Activated naive CD4-positive, alpha-beta T cell treated with anti-CD3 and anti-CD28 coated beads, Interleukin-2, amount 50 U/mL, for 24 hours (primary cell): ENCODE data around the gene EBF4.

Experiments used
- H3K27ac Mint-ChIP-seq: one replicate; pipeline ENCODE4 v1.8.0; 2021; ENCODE audit warnings: mild to moderate bottlenecking, mixed read lengths
- H3K27me3 Mint-ChIP-seq: one replicate; pipeline ENCODE4 v1.8.0; 2021; ENCODE audit warnings: mixed read lengths
- H3K36me3 Mint-ChIP-seq: one replicate; pipeline ENCODE4 v1.8.0; 2021; ENCODE audit warnings: mixed read lengths
- H3K4me1 Mint-ChIP-seq: one replicate; pipeline ENCODE4 v1.8.0; 2021; ENCODE audit warnings: mixed read lengths
- H3K4me3 Mint-ChIP-seq: one replicate; pipeline ENCODE4 v1.8.0; 2021; ENCODE audit warnings: mild to moderate bottlenecking, mixed read lengths
- H3K9me3 Mint-ChIP-seq: one replicate; pipeline ENCODE4 v1.8.0; 2021; ENCODE audit warnings: mixed read lengths

EBF4 gene, protein sequence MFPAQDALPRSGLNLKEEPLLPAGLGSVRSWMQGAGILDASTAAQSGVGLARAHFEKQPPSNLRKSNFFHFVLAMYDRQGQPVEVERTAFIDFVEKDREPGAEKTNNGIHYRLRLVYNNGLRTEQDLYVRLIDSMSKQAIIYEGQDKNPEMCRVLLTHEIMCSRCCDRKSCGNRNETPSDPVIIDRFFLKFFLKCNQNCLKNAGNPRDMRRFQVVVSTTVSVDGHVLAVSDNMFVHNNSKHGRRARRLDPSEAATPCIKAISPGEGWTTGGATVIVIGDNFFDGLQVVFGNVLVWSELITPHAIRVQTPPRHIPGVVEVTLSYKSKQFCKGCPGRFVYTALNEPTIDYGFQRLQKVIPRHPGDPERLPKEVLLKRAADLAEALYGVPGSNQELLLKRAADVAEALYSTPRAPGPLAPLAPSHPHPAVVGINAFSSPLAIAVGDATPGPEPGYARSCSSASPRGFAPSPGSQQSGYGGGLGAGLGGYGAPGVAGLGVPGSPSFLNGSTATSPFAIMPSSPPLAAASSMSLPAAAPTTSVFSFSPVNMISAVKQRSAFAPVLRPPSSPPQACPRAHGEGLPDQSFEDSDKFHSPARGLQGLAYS

GRCh38 chr20:2692036-2692885 lies at the start of gene EBF4:
Gene EBF4 (plus strand): TSS chr20:2692780. CDS start chr20:2693646, 866 bp downstream.
- H3K9me3 Mint-ChIP-seq = no peaks in the 10 kb centered on the region
- H3K27me3 Mint-ChIP-seq = peaks cover 12% of the 10 kb centered on the region
- H3K4me3 Mint-ChIP-seq = peak within 1 kb of the TSS; percentile 97
- peaks cover 28% of the 10 kb centered on the region for H3K4me1 Mint-ChIP-seq
- peaks cover 1% of the 10 kb centered on the region for H3K36me3 Mint-ChIP-seq
- H3K27ac Mint-ChIP-seq = peak within 1 kb of the TSS; percentile 93

- peak overlapping the region; percentile 21 for H3K27ac Mint-ChIP-seq
- H3K36me3 Mint-ChIP-seq = peaks cover 5% of the 10 kb centered on the region
- H3K27me3 Mint-ChIP-seq = no peaks in the 10 kb centered on the region
- H3K4me1 Mint-ChIP-seq = peaks cover 6% of the 10 kb centered on the region
- H3K9me3 Mint-ChIP-seq = no peaks in the 10 kb centered on the region
- no peak overlapping the region for H3K4me3 Mint-ChIP-seq
These were observed 48.9 kb upstream of the EBF4 start for GRCh38 chr20:2643708-2644107.

DNA sequence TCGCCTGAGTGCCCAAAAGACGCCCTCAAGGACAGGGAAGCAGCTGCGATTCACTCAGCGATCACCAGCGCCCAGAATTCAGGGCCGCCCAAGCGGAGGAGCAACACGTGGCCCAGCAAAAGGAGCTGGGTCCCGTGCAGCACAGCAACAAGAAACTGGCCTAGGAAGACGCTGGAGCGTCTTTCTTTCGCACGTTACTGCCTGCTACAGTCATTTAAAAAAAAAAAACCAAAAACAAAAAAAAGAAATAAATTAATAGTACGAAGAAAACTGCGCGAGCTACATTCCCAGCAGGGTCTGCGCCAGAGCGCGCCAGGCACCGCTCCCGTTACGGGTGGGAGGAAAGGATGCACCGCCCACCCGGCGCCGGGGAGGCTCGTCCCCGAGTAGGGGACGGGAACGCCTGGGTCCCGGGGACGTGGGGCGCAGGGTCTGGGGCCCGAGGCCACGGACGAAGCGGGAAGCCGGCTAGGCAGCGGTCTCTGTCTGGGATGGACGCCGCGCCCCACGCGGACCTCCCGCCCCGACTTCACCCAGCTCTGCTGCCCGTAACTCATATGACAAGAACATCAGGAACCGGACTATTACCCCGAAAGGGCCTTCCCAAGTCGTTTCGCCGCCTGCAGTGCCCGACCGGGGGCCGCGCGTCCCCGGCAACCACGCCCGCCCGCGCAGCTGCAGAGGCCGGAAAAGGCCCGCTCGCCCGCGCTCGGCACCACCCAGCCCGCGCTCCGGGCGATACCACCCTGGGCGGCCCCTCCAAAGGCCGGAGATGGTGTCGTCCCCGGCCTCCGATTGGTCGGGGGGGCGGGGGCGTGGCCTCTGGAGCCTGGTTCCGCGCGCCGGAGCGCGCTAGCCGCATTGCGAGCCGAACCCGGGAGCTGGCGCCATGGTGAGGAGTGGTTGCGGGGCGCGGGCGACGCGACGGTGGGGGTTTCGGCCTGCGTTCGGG lies 40.5 kb upstream of the EBF4 start, which contains the start of gene NOP56:
TSS of gene NOP56 (plus strand) at position 861 of the 952 bp plus-strand sequence. CDS start at position 890, 29 bp downstream.
- H3K4me1 Mint-ChIP-seq = peaks cover 51% of the 10 kb centered on the region
- no peaks in the 10 kb centered on the region for H3K9me3 Mint-ChIP-seq
- peaks cover 24% of the 10 kb centered on the region for H3K36me3 Mint-ChIP-seq
- peak within 1 kb of the TSS; percentile 91 for H3K4me3 Mint-ChIP-seq
- H3K27me3 Mint-ChIP-seq = no peaks in the 10 kb centered on the region
- H3K27ac Mint-ChIP-seq = peak within 1 kb of the TSS; percentile 95

- Mint-ChIP-seq H3K4me3 (peak overlapping the region; percentile 89), H3K36me3 (peaks cover 24% of the 10 kb centered on the region), H3K9me3 (no peaks in the 10 kb centered on the region), H3K4me1 (peaks cover 51% of the 10 kb centered on the region), H3K27me3 (no peaks in the 10 kb centered on the region), H3K27ac (peak overlapping the region; percentile 95)
These were observed 39.6 kb upstream of the EBF4 start for GRCh38 chr20:2652724-2653555.

DNA sequence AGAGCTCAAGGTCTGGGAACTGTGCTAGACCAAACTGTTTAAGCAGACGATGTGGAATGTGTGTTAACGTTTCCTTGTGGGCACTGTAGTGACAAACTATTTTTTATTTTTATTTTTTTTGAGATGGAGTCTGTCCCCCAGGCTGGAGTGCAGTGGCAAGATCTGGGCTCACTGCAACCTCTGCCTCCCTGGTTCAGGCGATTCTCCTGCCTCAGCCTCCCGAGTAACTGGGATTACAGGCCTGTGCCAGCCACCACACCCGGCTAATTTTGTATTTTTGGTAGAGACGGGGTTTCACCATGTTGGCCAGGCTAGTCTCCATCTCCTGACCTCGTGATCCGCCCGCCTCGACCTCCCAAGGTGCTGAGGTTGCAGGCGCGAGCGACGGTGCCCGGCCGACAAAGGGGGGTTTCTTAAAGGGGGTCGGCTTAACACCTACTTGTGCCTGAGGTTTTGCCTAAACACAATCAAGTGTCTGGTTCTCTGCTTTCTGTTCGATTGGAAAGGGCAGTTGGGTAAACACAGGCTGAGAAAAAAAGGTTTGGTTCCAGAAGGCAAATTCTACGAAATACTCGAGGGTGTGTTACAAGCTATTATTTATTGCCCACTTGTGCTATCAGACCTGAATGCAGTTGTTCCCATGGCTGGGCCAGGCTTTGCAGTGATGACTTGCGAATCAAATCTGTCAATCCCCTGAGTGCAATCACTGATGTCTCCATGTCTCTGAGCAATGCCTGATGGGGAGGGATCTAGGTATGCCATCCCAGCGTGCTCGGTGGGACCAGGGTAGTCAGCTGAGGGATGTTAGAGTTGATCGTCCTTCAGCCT lies 38.8 kb upstream of the EBF4 start:
- peak overlapping the region; percentile 93 for H3K27ac Mint-ChIP-seq
- no peaks in the 10 kb centered on the region for H3K27me3 Mint-ChIP-seq
- H3K4me1 Mint-ChIP-seq = peaks cover 52% of the 10 kb centered on the region
- no peaks in the 10 kb centered on the region for H3K9me3 Mint-ChIP-seq
- H3K4me3 Mint-ChIP-seq = peak overlapping the region; percentile 89
- H3K36me3 Mint-ChIP-seq = peaks cover 28% of the 10 kb centered on the region

GRCh38 chr20:2654384-2654822 lies 38.2 kb upstream of the EBF4 start:
- Mint-ChIP-seq H3K36me3 (peaks cover 32% of the 10 kb centered on the region), H3K27ac (peak overlapping the region; percentile 93), H3K4me1 (peaks cover 55% of the 10 kb centered on the region), H3K4me3 (peak overlapping the region; percentile 89), H3K9me3 (no peaks in the 10 kb centered on the region), H3K27me3 (no peaks in the 10 kb centered on the region)

GRCh38 chr20:2654831-2655230 lies 37.7 kb upstream of the EBF4 start:
- H3K4me3 Mint-ChIP-seq = peak overlapping the region; percentile 89
- peaks cover 32% of the 10 kb centered on the region for H3K36me3 Mint-ChIP-seq
- H3K27ac Mint-ChIP-seq = peak overlapping the region; percentile 93
- peaks cover 51% of the 10 kb centered on the region for H3K4me1 Mint-ChIP-seq
- H3K27me3 Mint-ChIP-seq = no peaks in the 10 kb centered on the region
- H3K9me3 Mint-ChIP-seq = no peaks in the 10 kb centered on the region

DNA sequence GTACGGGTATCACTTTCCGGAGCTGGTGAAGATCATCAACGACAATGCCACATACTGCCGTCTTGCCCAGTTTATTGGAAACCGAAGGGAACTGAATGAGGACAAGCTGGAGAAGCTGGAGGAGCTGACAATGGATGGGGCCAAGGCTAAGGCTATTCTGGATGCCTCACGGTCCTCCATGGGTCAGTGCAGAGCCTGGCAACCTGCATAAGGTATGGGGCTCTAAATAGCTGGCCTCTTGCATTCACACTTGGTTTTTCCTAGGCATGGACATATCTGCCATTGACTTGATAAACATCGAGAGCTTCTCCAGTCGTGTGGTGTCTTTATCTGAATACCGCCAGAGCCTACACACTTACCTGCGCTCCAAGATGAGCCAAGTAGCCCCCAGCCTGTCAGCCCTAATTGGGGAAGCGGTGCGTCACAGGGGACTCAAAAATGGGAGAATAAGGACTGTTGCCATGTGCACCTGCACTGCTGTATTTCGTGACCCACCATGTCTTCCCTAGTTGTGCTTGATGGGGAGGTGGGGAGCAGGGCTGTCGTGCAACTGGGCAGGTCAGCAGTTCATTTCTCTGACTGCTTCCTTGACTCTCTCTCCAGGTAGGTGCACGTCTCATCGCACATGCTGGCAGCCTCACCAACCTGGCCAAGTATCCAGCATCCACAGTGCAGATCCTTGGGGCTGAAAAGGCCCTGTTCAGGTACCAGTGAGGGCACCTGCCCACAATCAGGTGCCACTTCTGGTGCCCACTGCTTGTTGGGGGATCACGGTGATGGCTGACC lies 37.1 kb upstream of the EBF4 start:
- Mint-ChIP-seq H3K27me3 (no peaks in the 10 kb centered on the region), H3K4me1 (peaks cover 45% of the 10 kb centered on the region), H3K27ac (peak overlapping the region; percentile 93), H3K4me3 (peak overlapping the region; percentile 89), H3K36me3 (peaks cover 32% of the 10 kb centered on the region), H3K9me3 (no peaks in the 10 kb centered on the region)

GRCh38 chr20:2656471-2657117 lies 36.0 kb upstream of the EBF4 start:
- Mint-ChIP-seq H3K27ac (peak overlapping the region; percentile 81), H3K27me3 (no peaks in the 10 kb centered on the region), H3K4me1 (peaks cover 38% of the 10 kb centered on the region), H3K9me3 (no peaks in the 10 kb centered on the region), H3K4me3 (peak overlapping the region; percentile 89), H3K36me3 (peaks cover 32% of the 10 kb centered on the region)

DNA sequence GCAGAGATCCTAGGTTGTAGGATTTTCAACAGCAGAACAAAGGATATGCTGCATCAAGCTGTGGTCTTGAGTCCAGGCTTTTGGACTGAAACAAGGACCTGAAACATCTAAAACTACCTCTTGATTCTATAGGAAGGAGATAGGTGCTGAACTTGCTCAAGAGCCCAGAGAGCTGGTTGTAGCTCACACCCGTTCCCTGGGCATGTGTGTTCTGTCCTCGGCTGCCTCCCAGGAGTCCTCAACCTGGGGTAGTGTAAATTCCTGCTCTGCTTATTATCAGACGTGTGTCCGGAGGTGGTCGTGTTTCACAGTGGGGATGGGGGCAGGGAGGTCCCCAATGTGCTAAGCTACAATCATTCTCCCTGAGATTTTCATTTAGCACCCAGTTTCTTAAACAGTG lies 35.3 kb upstream of the EBF4 start:
- peaks cover 45% of the 10 kb centered on the region for H3K4me1 Mint-ChIP-seq
- H3K36me3 Mint-ChIP-seq = peaks cover 37% of the 10 kb centered on the region

DNA sequence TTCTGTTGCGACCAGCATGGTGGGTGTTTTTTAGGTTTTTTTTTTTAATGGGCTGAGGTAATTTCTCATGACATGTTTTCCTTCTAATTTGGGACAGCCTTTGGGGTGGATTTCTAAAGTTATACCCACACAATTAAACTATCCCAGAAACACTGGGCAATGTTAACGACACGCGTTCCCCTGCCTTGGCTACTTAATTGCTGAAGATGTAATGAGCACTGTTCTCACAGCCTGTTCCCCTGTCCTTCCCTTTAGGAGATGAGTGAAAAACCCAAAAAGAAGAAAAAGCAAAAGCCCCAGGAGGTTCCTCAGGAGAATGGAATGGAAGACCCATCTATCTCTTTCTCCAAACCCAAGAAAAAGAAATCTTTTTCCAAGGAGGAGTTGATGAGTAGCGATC lies 34.9 kb upstream of the EBF4 start:
- Mint-ChIP-seq H3K4me1 (peaks cover 47% of the 10 kb centered on the region), H3K9me3 (no peaks in the 10 kb centered on the region), H3K27me3 (no peaks in the 10 kb centered on the region), H3K27ac (peak overlapping the region; percentile 81), H3K36me3 (peaks cover 38% of the 10 kb centered on the region), H3K4me3 (peak overlapping the region; percentile 37)

More for the DNA sequence above, 35.3 kb upstream of the EBF4 start:
- H3K9me3 Mint-ChIP-seq = no peaks in the 10 kb centered on the region
- H3K4me3 Mint-ChIP-seq = peak overlapping the region; percentile 89
- H3K27me3 Mint-ChIP-seq = no peaks in the 10 kb centered on the region
- H3K27ac Mint-ChIP-seq = peak overlapping the region; percentile 81
